HG03135 (cell line): ENCODE measurements around the gene C19orf12.

Experiments
- ATAC-seq: cut with Tn5 transposase; IDR thresholded peaks from one replicate; pipeline ENCODE4 v1.9.1; 2021; ENCODE audit warnings: mild to moderate bottlenecking, moderate library complexity; ENCODE audit not compliant: unreplicated experiment

Gene C19orf12

DNA sequence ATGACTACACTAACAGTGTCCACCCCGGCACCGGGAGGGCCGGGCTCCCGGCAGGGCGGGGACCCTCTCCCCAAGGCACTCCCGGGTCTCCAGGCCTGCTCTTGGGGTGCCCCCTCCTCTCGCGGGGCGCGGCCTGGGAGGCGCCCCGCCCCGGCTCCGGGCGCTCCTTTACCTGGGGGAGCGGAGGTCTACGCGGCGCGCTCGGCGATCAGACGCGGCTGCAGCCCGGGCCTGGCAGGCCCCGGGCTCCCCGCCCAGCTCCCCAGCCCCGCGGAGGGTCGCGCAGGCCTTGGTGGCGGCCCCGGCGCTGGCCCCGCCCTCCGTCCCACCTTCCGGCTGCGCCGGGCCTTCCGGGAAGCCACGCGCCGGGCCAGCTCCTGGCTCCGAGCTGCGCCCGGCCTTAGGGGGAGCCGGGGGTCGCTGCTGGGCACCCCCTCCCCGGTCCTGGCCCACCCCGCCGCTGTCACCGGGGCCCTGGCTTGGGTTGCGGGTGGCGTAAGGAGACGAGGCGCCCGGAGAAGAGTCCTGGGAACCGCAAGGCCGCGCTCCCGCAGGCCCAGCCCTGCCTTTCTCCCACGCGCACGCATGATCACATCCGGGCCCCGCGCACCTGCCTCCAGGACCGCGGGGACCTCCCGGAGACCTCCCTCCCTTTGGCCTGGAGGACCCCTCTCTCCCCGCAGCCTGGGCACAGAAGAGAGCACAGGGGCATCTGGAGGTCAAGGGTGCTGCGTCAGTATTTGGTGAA is at the start of gene C19orf12:
Gene C19orf12, minus strand, starts transcription at position 309 of the 748 bp plus-strand sequence. CDS start 6,848 bp downstream, outside the sequence.
- peak; percentile 57 for ATAC-seq

DNA sequence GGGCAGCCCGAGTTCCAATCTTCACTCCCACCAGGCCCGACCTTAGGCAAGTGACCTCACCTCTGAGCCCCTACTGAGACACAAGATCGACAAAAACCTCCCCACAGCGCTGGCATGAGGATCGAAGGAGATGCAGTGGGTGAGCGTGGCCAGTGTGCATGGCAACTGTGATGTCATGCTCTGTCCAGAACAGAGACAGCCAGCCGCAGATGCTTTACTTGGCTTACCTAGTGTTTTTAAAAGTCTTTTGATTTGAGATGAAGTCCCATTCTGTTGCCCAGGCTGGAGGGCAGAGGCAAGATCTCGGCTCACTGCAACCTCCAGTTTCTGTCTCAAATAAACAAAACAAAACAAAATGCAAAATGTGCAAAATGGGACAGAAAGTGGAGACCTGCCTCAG is 49.3 kb upstream of the C19orf12 start:
- no peak for ATAC-seq

DNA sequence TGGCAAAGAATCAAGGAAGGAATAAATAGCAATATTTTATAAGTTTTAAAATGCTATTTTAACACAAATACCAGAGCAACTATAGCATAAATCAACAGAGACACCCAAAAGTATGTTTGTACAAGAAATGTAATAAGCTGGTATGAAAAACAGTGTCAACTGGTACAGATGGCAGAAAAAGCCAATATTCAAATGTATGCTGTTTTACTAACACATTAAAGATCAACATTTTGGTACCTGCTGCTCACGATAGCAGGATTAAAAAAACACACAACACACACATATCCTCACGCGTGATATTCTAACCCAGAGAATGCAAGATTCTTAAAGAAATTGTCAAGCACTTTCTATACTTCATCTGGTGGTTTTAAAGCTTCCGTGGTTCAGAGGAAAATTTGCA is 48.1 kb upstream of the C19orf12 start:
- ATAC-seq = no peak

DNA sequence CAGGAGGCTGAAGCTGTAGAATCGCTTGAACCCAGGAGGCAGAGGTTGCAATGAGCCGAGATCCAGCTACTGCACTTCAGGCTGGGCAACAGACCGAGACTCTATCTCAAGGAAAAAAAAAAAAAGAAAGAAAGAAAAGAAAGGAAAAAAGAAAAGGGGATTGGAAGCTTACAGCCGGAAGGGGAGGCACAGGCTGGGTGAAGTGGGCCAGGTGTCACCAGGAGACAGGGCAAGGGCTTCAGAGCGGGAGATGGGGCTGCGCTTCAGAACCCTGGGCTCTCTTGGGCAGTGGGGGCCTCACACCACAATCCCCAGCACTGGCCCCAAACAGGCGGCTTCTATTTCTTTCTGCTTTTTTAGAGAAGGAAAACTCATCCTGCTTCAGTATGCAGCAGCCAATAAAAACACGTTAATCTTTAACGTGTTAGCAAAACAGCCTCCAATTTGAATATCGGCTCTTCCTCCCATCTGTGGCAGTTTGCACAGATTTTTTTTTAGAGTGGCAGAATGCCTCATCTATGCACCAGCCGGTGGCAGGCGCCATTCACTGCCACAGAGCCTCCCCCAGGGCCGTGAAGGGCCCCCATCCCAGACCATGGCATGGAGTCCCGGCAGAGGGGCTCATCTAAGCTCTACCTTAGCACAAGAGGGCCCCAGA is 46.6 kb upstream of the C19orf12 start:
- no peak for ATAC-seq

DNA sequence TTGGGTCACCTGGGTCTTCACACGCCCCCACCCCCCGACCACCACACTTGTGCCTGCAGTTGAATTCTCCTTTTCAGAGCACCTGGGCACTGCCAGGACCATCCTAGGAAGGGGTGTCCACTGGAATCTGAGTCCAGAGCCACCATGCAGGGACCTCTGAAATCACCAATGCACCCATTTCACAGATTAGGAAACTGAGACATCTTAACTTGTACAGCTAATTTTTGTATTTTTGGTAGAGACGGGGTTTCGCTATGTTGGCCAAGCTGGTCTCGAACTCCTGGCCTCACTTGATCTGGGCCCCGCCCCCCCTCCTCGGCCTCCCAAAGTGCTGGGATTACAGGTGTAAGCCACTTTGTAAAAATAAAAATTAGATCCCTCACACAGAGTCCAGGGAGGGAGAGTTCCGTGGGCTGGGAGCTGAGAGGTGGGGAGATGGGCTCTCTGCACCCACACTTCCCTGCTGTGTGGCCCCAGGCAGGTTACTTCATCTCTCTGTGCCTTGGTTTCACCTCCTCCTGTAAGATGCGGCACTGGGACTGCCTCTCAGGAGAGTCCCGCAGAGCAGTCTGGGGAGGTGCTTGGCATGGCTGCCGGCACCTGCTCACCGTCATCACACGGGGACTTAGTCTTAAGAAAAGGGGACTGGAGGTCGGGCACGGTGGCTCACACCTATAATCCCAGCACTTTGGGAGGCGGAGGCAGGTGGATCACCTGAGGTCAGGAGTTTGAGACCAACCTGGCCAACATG is 45.9 kb upstream of the C19orf12 start:
- ATAC-seq = no peak

DNA sequence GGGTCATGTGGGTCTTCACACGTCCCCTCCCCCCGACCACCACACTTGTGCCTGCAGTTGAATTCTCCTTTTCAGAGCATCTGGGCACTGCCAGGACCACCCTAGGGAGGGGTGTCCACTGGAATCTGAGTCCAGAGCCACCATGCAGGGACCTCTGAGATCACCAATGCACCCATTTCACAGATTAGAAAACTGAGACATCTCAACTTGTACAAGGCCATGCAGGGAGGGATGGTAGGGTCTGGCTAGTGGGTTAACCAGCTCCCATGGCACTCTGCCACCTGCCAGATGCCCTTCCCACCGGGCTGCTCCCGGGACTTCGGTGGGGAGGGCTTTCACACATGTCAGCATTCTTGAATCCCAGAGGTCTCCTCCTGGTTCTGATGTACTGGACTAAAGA is 44.3 kb upstream of the C19orf12 start:
- ATAC-seq = no peak

DNA sequence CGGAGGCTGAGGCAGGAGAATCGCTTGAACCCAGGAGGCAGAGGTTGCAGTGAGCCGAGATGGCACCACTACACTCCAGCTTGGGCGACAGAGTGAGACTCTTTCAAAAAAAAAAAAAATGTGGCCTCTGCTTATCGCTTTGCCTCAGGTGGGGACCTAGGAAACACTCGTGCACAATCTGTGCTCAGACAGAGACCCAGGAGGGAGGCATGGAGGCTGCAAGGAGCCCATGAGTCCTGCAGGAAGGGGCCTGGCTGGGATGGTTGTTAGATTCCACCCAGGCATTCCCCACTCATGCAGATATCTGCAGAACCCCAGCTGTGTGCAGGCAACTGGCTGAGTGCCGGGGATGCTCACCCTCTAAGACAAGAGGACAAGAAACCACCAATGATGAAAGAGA is 43.8 kb upstream of the C19orf12 start:
- no peak for ATAC-seq

DNA sequence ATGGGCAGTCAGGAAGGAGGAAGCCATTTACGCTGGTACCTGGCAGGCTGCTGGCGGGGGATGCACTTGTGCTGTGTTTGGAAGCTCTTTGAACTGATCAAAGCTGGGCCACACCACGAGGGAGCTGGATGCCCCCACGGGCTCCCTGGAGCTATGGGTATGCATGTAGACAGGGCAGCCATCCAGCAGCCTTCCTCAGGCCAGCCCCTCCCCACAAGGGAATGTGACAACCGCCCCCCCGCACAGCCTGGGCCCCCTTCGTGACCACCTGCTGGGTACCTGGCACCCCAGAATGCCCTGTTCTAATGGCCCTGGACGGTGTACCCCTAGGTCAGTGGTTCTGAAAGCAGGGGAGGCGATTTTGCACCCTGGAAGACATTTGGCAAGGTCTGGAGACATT is 42.5 kb upstream of the C19orf12 start:
- ATAC-seq = no peak

DNA sequence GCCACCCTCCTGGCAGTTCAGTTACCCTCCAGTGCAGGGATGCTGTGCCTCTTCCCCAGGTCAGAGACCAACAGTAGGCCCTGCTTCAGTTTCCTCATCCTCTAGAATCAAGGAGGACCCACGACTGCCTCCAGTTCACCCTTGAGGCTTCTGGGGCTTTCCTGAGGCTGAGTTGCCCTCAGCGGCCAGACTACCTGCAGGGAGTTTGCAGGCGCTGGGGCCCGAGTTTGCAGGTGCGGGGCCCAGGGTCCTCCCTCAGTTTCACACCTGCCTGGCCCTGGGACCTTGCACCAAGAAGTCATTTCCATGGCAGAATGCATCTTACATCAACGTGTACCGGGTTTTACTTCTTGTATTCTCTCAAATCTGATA is 38.9 kb upstream of the C19orf12 start:
- no peak for ATAC-seq

DNA sequence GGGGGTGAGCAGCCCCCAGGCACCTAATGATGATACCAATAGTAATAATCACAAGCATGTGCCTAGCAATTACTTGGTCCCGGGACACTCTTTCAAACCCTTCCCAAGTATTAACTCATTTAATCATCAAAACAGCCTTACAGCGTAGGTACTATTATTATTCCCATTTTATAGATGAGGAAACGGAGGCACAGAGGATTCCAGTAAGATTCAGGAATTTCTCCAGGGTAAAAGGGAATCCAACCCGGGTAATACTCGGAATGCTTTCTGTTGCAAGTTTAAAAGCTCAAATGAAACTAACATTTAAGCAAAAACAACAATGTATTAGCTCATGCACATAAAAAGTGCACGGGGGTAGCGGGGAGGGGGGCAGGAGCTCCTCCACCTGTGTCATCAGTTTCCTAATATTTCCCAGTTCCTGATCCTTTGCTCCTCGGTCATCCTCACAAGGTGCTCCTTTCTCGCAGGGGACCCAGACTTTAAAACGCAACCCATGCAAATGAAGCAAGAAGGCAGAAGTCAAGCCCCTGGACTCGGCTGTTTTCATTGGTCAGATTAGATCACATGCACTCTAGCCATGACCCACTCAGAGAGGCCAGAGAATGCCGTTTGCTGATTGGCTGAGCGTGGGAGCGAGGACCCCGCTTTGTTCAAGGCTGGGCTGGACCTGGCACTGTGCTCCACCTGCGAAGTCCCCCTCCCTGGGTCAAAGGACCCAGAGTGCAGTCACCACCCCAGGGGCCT is 38.3 kb upstream of the C19orf12 start:
- no peak for ATAC-seq

DNA sequence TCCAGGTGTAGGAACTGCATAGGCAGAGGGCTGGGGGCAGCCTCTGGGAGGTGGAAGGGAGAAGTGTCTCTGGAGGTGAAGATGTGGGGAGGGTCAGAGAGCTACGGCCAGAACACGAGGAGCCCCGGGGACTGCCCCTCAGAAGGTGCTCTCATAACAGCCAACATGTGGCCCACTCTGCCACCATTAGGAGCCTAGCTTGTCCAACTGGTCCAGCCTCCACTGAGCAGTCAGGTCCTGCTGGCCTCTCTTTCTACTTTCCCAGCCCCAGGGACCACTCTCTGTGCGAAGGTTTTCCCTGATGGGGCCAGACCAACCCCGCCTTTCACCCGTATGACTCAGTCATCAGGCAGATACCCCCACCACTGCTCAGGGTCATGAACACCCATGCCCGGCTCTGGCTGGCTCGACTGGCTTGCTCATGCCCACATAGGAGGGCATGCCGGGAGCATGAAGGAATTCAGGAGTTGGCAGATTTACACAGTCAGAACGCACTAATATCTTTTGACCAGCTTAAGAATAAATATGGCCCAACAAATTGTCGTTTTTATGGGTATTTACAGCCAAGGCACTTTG is 37.5 kb upstream of the C19orf12 start:
- ATAC-seq = no peak

DNA sequence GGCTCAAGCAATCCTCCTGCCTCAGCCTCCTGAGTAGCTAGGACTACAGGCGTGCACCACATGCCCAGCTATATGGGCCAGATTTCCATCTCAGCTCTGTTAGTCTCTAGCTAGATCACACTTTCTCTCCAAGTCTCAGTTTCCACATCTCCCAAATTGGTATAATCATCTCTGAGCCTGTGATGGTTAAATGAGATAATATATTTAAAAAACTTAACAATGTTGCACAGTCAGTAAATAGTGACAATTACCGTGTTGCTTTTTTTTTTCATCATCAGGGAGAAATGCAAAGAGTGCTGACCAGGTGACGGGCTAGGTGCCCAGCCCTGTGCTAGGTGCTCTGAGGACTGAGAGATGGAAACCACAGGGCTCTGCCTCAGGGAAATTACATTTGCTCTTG is 36.9 kb upstream of the C19orf12 start:
- ATAC-seq = no peak

DNA sequence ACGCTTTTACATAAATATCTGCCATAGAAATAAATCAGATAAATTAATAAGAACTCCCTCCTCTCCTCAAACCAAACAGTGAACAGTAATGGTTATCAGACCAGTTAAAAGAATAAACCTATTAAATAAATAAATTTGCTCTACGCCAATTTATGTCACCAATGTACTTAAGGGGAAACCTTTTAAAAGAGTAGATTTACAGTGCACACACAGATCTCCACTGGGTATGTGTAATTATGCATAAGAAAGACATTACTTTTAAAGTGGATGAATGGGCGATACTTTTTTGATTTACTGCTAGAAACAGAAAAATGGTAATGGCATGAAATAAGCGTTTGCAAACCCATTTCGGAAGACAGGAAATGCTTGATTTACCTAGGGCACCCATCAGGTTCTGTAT is 34.9 kb upstream of the C19orf12 start:
- ATAC-seq = no peak

DNA sequence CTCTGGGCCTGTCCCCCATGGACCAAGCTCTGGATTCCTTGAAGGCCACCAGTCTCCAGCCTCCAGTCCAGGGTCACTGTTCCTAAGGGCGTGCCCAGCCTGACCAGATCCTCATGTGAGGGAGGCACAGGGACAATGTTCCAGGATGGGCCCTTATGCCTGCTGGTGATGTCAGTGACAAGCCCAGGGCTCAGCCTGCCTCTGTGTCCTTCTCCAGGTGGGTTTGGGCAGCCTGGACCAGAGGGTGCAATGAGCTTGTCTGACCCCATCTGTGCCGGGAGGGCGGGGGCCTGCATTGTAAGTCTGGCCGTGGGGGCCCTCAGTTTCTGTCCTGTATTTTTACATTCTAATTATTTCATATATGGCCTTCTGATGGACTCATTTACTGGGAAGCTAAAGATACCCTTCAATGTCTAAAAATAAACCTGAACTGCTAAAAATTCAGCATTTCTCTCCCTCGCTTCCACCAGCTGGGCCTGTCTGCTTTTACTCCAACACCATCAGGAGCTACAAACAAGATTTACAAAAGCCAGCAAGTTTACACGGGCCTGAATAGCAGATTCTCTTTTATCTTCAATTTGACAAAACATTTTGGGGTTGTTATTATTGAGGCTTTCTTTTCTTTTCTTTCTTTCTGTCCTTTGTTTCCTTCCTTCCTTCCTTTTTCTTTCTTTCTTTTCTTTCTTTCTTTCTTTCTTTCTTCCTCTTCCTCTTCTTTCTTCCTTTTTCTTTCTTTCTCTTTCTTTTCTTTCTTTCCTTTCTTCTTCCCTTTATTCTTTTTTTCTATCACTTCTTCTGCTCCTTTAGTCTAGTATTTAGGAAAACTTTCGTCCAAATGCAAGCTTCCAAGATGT is 34.2 kb upstream of the C19orf12 start:
- no peak for ATAC-seq

DNA sequence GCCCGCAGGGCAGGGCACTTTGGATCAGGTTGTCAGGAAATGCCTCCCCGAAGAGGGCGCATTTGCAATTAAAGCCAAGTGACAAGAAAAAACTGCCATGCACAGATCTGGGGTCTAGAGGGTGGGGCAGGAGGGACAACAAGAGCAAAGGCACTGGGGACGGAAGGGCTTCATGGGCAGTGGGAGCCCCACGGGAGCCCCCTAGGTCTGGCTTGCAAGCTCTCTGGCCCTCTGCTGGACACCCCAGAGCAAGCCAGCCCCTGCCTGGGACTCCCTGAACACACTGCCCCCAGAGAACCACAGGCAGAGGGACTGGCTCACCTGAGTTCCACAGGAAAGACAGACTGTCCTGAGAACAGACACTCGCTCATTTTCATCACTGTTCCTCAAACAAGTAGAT is 30.2 kb upstream of the C19orf12 start:
- no peak for ATAC-seq

DNA sequence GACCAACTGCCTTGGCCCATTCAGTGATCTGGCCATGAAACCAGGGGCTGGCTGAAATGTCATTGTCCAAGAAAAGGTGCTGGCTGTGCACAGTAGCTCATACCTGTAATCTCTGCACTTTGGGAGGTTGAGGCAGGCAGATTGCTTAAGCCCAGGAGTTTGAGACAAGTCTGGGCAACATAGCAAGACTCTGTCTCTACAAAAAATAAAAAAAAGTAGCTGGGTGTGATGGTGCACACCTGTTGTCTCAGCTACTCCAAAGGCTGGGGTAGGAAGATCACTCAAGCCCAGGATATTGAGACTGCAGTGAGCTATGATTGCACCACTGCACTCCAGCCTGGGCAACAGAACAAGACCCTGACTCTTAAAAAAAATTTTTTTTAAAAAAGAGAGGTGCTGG is 28.6 kb upstream of the C19orf12 start:
- no peak for ATAC-seq

DNA sequence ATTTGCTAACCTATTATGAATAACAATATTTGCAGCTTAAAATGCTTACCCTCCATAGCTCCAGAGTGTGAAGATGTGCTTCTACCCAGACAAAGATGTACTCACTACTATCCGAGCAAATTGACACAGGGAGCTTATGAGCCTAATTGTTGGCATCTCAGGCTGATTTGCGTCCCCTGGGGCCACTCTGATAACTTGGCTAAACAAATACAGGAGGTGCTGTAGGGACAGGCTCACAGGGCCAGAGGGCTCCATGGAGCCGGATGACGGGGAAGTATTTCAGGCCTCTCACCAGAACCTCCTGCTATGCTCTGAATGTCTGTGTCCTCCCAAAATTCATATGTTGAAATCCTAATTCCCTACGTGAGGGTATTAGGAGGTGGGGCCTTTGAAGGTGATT is 26.7 kb upstream of the C19orf12 start:
- no peak for ATAC-seq

DNA sequence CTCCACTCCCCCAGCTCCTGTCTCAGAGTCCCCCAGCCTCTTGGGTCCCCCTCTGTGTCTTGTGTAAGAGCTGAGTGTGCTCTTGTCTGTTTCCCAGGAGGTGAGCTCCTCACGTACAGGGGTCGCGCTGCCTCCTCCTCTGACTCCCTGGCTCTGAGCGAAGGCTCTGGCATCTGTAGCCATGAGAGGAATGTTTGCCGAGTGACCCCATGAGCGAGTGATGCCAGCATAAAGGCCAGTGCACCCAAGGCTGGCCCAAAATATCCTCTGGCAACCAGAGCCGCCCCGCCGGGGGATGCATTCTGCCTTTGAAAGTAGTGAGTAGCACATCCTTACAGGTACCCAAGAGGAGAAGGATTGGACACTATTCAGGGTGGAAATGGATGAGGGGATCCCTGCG is 26.2 kb upstream of the C19orf12 start:
- no peak for ATAC-seq

DNA sequence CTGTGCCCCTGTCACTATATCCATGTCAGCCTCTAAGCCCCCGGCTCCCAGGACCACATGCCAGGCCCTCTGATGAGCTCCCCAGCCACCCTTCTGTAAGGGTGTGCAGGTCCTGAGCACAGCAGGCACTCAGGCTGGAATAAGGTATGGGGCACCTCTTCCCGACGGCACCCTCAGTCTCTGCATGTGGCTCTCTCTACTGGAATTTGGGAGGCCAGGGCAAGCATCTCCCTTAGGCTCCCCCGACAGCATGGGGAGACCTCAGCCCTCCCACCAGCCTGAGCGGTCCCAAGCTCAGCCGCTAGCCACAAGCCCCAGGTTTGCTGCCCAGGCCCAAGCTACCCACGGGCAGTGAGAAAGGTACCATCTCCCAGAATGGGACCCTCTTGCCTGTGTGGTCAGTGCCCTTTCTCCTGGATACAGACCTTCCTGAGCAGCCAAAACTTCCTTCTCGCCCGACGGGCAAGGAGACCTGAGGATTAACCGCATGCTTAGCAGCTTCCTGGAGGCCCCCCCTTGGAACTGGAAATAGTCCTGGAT is 22.5 kb upstream of the C19orf12 start:
- ATAC-seq = no peak

DNA sequence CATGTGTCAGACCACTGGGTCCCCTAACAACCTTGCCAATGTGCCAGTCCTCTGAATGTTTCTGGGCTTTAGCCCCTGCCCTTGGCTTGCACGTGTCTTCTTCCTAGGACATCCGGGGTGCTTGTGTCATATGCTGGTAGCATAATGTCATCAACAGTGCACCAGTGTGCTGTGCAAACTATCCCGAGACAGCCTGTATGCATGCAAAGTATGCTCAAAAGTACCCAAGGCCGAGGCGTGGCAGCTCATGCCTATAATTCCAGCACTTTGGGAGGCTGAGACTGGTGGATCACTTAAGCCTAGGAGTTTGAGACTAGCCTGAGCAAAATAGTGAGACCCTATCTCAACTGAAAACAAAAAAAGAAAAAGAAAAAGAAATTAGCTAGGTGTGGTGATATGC is 20.8 kb upstream of the C19orf12 start:
- no peak for ATAC-seq
